Endothelial cell of umbilical vein (primary cell): Measurements from ENCODE around the gene XYLT1. TPM values are rescaled to one million over a fixed set of nuclear protein-coding genes. Genes with fewer than 3 reads are reported as not detected.
"Not testable (repeated sequence)": the region's sequence is repeated elsewhere in the genome, so short reads cannot be mapped to it uniquely, and the experiment has no call there.

Experiments
- BruUV-seq: library from RNA; stranded (reverse); fragments of 400-500 nt; replicated peaks from 2 replicates; lab custom pipeline; 2021; lab: Mats Ljungman, UMichigan
- CTCF ChIA-PET: fragments of 300-600, 350-600 bp; sonication (Branson Sonifier 250); formaldehyde crosslinking; loops from one replicate; lab custom pipeline; 2021; ENCODE audit warnings: antibody characterized with exemption, inconsistent platforms; lab: Charles Lee
- POLR2A ChIA-PET: fragments of 300-600, 350-600 bp; sonication (Branson Sonifier 250); formaldehyde crosslinking; loops from one replicate; lab custom pipeline; 2021; ENCODE audit warnings: antibody characterized with exemption, inconsistent platforms; lab: Charles Lee
- DNase-seq: peaks from one replicate; pipeline ENCODE4 v3.0.0-alpha.2; 2011; ENCODE audit warnings: low read depth, low spot score
- FAIRE-seq: peaks from 2 replicates; lab custom pipeline; 2011; peaks lifted over from hg19 to GRCh38; lab: Jason Lieb, UNC
- H2AFZ ChIP-seq: 2 replicates; pipeline ENCODE4 v1.6.0; 2012; ENCODE audit warnings: low read depth, low read length, control low read depth, inconsistent platforms
- H3K27ac ChIP-seq: 2 replicates; pipeline ENCODE4 v1.5.1; 2011; ENCODE audit warnings: low read depth, mild to moderate bottlenecking, control low read depth, low read length, moderate library complexity; ENCODE audit not compliant: insufficient read depth
- H3K27me3 ChIP-seq, 2 experiments: 2 replicates each; pipeline versions ENCODE4 v1.6.0 to v1.6.1; 2011; ENCODE audit warnings: low read length in 2 of 2, mixed read lengths in 1 of 2; ENCODE audit not compliant: control insufficient read depth in 2 of 2, insufficient read depth in 2 of 2
- H3K36me3 ChIP-seq, 2 experiments: 2 replicates in 1 of 2; 3 replicates in 1 of 2; pipeline ENCODE4 v1.5.1; 2011; ENCODE audit warnings: low read length in 2 of 2, mild to moderate bottlenecking in 1 of 2, moderate library complexity in 1 of 2; ENCODE audit not compliant: control insufficient read depth in 2 of 2, insufficient read depth in 2 of 2; ENCODE audit errors: extremely low read depth in 1 of 2
- H3K4me1 ChIP-seq: 3 replicates; pipeline ENCODE4 v1.5.1; 2011; ENCODE audit warnings: mild to moderate bottlenecking, low read length; ENCODE audit not compliant: control insufficient read depth, insufficient read depth; ENCODE audit errors: extremely low read depth
- H3K4me2 ChIP-seq: 2 replicates; pipeline ENCODE4 v1.6.1; 2011; ENCODE audit warnings: low read length, control low read depth, mixed read lengths; ENCODE audit not compliant: insufficient read depth
- H3K4me3 ChIP-seq, 3 experiments: fragments of 200-600 bp in 1 of 3; sonication (generic), shearing (Covaris generic) in 1 of 3; replicated peaks in 1 of 3; 2 replicates each; pipeline ENCODE4 v1.5.1; 2011 to 2016; ENCODE audit warnings: control low read depth in 3 of 3, low read length in 3 of 3, mild to moderate bottlenecking in 2 of 3, inconsistent platforms in 1 of 3, low read depth in 1 of 3, moderate library complexity in 1 of 3; ENCODE audit not compliant: insufficient read depth in 1 of 3
- H3K79me2 ChIP-seq: 2 replicates; pipeline ENCODE4 v1.6.0; 2012; ENCODE audit warnings: low read length, inconsistent platforms; ENCODE audit not compliant: control insufficient read depth, insufficient read depth
- H3K9ac ChIP-seq: replicated peaks from 2 replicates; pipeline ENCODE3; 2011; ENCODE audit warnings: low read length, control low read depth; ENCODE audit not compliant: insufficient read depth; ENCODE audit errors: extremely low read depth
- H3K9me1 ChIP-seq: replicated peaks from 3 replicates; pipeline ENCODE4 v1.6.0; 2011; ENCODE audit warnings: mild to moderate bottlenecking, low read length; ENCODE audit not compliant: control insufficient read depth, insufficient read depth; ENCODE audit errors: extremely low read depth
- H3K9me3 ChIP-seq: replicated peaks from 2 replicates; pipeline ENCODE4 v1.5.1; 2012; ENCODE audit warnings: low read length, inconsistent platforms; ENCODE audit not compliant: control insufficient read depth, insufficient read depth
- H4K20me1 ChIP-seq: replicated peaks from 2 replicates; pipeline ENCODE3; 2011; ENCODE audit warnings: mild to moderate bottlenecking, low read length; ENCODE audit not compliant: control insufficient read depth, insufficient read depth; ENCODE audit errors: extremely low read depth
- EZH2 ChIP-seq: IDR thresholded peaks from 2 replicates; pipeline ENCODE4 v1.6.1; 2012; ENCODE audit warnings: borderline replicate concordance, low read depth, mild to moderate bottlenecking, moderate library complexity, low read length, inconsistent platforms; ENCODE audit not compliant: severe bottlenecking
- FOS ChIP-seq: IDR thresholded peaks from 2 replicates; pipeline ENCODE4 v1.6.1; 2011; ENCODE audit warnings: mild to moderate bottlenecking, low read length, moderate library complexity, borderline replicate concordance; ENCODE audit not compliant: insufficient read depth
- JUN ChIP-seq: IDR thresholded peaks from 2 replicates; pipeline ENCODE4 v1.6.1; 2011; ENCODE audit warnings: borderline replicate concordance, low read depth; ENCODE audit not compliant: insufficient read length, insufficient read depth
- MYC ChIP-seq: IDR thresholded peaks from one replicate; pipeline ENCODE4 v1.6.1; 2011; ENCODE audit warnings: mild to moderate bottlenecking, low read depth, low read length
- POLR2AphosphoS5 ChIP-seq: IDR thresholded peaks from 2 replicates; pipeline ENCODE4 v1.6.1; 2012; ENCODE audit warnings: low read depth, mild to moderate bottlenecking, control low read depth, low read length, moderate library complexity; ENCODE audit not compliant: insufficient read depth
- dilution Hi-C: fragments of 300-500 bp; cut with MboI; formaldehyde crosslinking; loops from one replicate; pipeline ENCODE4 v1.15.0; 2019; ENCODE audit warnings: low sequenced_read_pairs; ENCODE audit not compliant: extremely low pct_ligation_motif_present
- intact Hi-C: fragments of 100-400 bp; cut with micrococcal nuclease; formaldehyde crosslinking; loops from one replicate; pipeline ENCODE4 v1.10.0; 2022
- polyA plus RNA-seq, 4 experiments: library from polyadenylated mRNA; depleted of rRNA in 3 of 4; stranded (reverse) in 3 of 4; unstranded in 1 of 4; fragments of >200 nt; gene quantifications; 2 replicates each; pipeline versions ENCODE4 v1.2.1 to v1.2.3, GENCODE V29; 2011 to 2012; ENCODE audit warnings: missing spikeins in 1 of 4
- total RNA-seq: library from RNA; stranded (reverse); gene quantifications from 2 replicates; pipeline ENCODE4 v1.2.3, GENCODE V29; 2021

Gene XYLT1
- total and polyA plus RNA-seq, 2 donors (not counting 3 experiments of a cell fraction or from before 2014, with no cell fraction given) = 0.63 to 2.9 TPM

DNA sequence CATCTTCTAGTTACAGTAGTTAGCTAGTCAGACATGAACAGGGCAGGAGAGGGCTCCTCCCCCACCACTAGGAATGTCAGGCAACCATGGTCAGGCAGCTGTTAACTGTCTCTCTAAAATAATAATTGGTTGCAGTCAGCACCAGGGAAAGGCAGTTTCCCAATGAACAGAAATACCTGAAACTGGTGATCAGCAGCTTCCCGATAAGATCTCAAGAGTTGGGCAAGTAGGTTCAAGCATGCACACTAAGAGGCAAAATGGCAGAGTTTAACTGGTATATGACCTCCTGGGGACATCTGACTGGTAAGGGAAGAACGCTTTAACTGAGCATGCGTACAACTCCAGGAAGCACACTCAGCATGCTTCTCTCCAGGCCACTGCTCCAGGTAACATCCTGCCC, 12.6 kb upstream of the XYLT1 start:
- Histone ChIP-seq H4K20me1 (no peaks in the 10 kb centered on the region), H3K9ac (no peak overlapping the region), H2AFZ (no peak overlapping the region), H3K9me1 (no peaks in the 10 kb centered on the region), H3K36me3 (no peaks in the 10 kb centered on the region), H3K27ac (no peak overlapping the region), H3K27me3 (no peaks in the 10 kb centered on the region), H3K4me1 (no peaks in the 10 kb centered on the region), H3K4me3 (no peak overlapping the region), H3K4me2 (no peak overlapping the region), H3K9me3 (no peaks in the 10 kb centered on the region), H3K79me2 (no peaks in the 10 kb centered on the region)
- ChIA-PET POLR2A (no interaction called here), CTCF (no interaction called here)
- BruUV-seq = no TSS peak
- dilution Hi-C loops = no loop called here
- no peak for DNase-seq
- TF ChIP-seq POLR2AphosphoS5 (no peak), EZH2 (no peak), MYC (no peak), FOS (no peak), JUN (no peak)
- intact Hi-C loops = no loop called here
- no peak for FAIRE-seq

- H2AFZ ChIP-seq, H3K4me2 ChIP-seq, BruUV-seq, CTCF ChIA-PET, H3K79me2 ChIP-seq, H3K9ac ChIP-seq, H3K4me1 ChIP-seq, H3K27ac ChIP-seq, H3K4me3 ChIP-seq, FAIRE-seq, H3K9me1 ChIP-seq, intact Hi-C loops, H3K9me3 ChIP-seq, H4K20me1 ChIP-seq, H3K27me3 ChIP-seq, DNase-seq, H3K36me3 ChIP-seq, dilution Hi-C loops: not testable (repeated sequence)
- POLR2A ChIA-PET = interaction anchor here (0.7 kb wide), 1 partner anchor 12 kb away, joined by 5 read pairs; no protein-coding TSS in a partner anchor
Measured at GRCh38 chr16:17482341-17482740, 11.6 kb upstream of the XYLT1 start.
